Measurements from ENCODE around the gene WDSUB1.

WDSUB1 gene

GRCh38 chr2:159262226-159262625 is 24.3 kb downstream of the WDSUB1 start:
- Histone ChIP-seq H3K4me3 (ENCODE audit: low read length) (no peak overlapping the region), H3K4me1 (ENCODE audit: control insufficient read depth, insufficient read depth, low read length) (no peaks in the 10 kb centered on the region), H3K27me3 (ENCODE audit: control insufficient read depth, insufficient read depth, low read length) (no peaks in the 10 kb centered on the region), H3K9me3 (ENCODE audit: control insufficient read depth, low read length) (no peaks in the 10 kb centered on the region), H3K36me3 (ENCODE audit: control insufficient read depth, insufficient read depth, low read length) (no peaks in the 10 kb centered on the region), H3K9ac (ENCODE audit: low read length) (no peak overlapping the region)

DNA sequence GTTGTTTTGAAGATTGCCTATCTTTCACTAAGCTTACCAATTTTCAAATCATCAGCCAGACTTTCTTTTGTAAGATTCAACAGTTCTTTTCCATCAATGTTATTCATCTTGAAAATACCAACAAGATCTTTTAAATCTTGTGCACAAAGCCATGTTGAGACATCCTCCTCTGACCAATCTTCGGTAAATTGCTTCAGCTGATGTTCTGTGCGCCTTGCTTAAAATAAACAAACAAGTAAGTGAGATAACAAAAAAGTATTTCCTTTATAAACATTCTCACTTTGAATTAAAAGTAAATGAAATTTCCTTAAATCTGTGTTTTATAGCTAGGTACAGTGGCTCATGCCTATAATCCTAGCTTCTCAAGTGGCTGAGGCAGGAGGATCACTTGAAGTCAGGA is 30.3 kb downstream of the WDSUB1 start:
- Histone ChIP-seq H3K9me3 (ENCODE audit: control insufficient read depth, low read length) (no peaks in the 10 kb centered on the region), H3K9ac (ENCODE audit: low read length) (no peak overlapping the region), H3K4me1 (ENCODE audit: control insufficient read depth, insufficient read depth, low read length) (no peaks in the 10 kb centered on the region), H3K36me3 (ENCODE audit: control insufficient read depth, insufficient read depth, low read length) (no peaks in the 10 kb centered on the region), H3K27me3 (ENCODE audit: control insufficient read depth, insufficient read depth, low read length) (no peaks in the 10 kb centered on the region), H3K4me3 (ENCODE audit: low read length) (no peak overlapping the region)

GRCh38 chr2:159252905-159253304 is 33.6 kb downstream of the WDSUB1 start:
- Histone ChIP-seq H3K9ac (ENCODE audit: low read length) (no peak overlapping the region), H3K9me3 (ENCODE audit: control insufficient read depth, low read length) (no peaks in the 10 kb centered on the region), H3K4me1 (ENCODE audit: control insufficient read depth, insufficient read depth, low read length) (no peaks in the 10 kb centered on the region), H3K27me3 (ENCODE audit: control insufficient read depth, insufficient read depth, low read length) (no peaks in the 10 kb centered on the region), H3K36me3 (ENCODE audit: control insufficient read depth, insufficient read depth, low read length) (no peaks in the 10 kb centered on the region), H3K4me3 (ENCODE audit: low read length) (no peak overlapping the region)

DNA sequence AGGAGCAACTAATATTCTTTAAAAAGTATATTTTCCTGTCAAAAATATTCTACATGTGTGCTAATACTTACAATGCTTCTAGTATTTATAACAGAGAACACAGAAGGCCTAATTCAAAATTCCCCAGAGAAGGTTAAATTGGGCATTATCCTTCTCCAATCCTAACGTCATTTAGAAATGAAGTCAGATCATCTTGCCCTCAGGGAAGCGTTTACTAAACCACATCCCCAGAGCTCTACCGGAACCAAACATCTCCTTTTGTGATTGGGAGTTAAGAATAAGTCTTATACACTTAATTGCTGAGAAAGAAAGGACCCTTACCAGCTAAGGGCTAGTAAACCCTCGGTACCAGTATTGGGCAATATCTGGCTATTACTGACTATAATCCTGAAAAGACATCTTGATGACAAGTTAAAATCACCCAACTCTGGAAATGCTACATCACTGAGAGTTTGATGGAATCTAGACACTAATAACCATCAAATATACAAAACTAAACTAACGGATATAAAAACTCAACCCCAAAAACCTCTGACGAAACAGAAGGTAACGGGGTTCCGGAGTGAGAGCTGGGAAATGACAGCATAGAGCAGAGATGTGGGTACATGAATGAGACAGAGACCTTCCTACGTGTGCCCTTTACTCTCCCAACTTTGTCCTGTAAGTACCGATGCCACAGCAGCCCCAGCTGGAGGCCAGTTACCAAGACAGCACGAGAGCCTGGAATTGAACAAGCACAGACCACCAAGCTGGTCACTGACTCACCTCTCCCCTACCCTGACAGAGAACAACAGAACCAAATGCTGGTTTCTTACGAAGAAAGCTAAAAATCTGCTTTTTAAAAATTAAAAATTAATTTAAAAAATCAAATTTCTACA is 35.0 kb downstream of the WDSUB1 start:
- no peaks in the 10 kb centered on the region for H3K4me1 ChIP-seq (ENCODE audit: control insufficient read depth, insufficient read depth, low read length)
- no peaks in the 10 kb centered on the region for H3K9me3 ChIP-seq (ENCODE audit: control insufficient read depth, low read length)
- no peaks in the 10 kb centered on the region for H3K27me3 ChIP-seq (ENCODE audit: control insufficient read depth, insufficient read depth, low read length)
- H3K4me3 ChIP-seq (ENCODE audit: low read length), result no peak overlapping the region
- H3K36me3 ChIP-seq (ENCODE audit: control insufficient read depth, insufficient read depth, low read length), result no peaks in the 10 kb centered on the region
- no peak overlapping the region for H3K9ac ChIP-seq (ENCODE audit: low read length)

- Histone ChIP-seq H3K9me3 (ENCODE audit: control insufficient read depth, low read length) (no peaks in the 10 kb centered on the region), H3K4me3 (ENCODE audit: low read length) (no peak overlapping the region), H3K9ac (ENCODE audit: low read length) (no peak overlapping the region), H3K36me3 (ENCODE audit: control insufficient read depth, insufficient read depth, low read length) (no peaks in the 10 kb centered on the region), H3K27me3 (ENCODE audit: control insufficient read depth, insufficient read depth, low read length) (no peaks in the 10 kb centered on the region), H3K4me1 (ENCODE audit: control insufficient read depth, insufficient read depth, low read length) (no peaks in the 10 kb centered on the region)
Measured at GRCh38 chr2:159249990-159250715, 36.4 kb downstream of the WDSUB1 start.

- H3K27me3 ChIP-seq (ENCODE audit: control insufficient read depth, insufficient read depth, low read length), result no peaks in the 10 kb centered on the region
- H3K9ac ChIP-seq (ENCODE audit: low read length), result no peak overlapping the region
- no peaks in the 10 kb centered on the region for H3K36me3 ChIP-seq (ENCODE audit: control insufficient read depth, insufficient read depth, low read length)
- no peak overlapping the region for H3K4me3 ChIP-seq (ENCODE audit: low read length)
- no peaks in the 10 kb centered on the region for H3K9me3 ChIP-seq (ENCODE audit: control insufficient read depth, low read length)
- H3K4me1 ChIP-seq (ENCODE audit: control insufficient read depth, insufficient read depth, low read length), result no peaks in the 10 kb centered on the region
Measured at GRCh38 chr2:159246325-159246988, 40.0 kb downstream of the WDSUB1 start.

GRCh38 chr2:159243529-159243928 is 43.0 kb downstream of the WDSUB1 start:
- Histone ChIP-seq H3K9me3 (ENCODE audit: control insufficient read depth, low read length) (no peaks in the 10 kb centered on the region), H3K9ac (ENCODE audit: low read length) (no peak overlapping the region), H3K4me3 (ENCODE audit: low read length) (no peak overlapping the region), H3K4me1 (ENCODE audit: control insufficient read depth, insufficient read depth, low read length) (no peaks in the 10 kb centered on the region), H3K36me3 (ENCODE audit: control insufficient read depth, insufficient read depth, low read length) (no peaks in the 10 kb centered on the region), H3K27me3 (ENCODE audit: control insufficient read depth, insufficient read depth, low read length) (no peaks in the 10 kb centered on the region)

DNA sequence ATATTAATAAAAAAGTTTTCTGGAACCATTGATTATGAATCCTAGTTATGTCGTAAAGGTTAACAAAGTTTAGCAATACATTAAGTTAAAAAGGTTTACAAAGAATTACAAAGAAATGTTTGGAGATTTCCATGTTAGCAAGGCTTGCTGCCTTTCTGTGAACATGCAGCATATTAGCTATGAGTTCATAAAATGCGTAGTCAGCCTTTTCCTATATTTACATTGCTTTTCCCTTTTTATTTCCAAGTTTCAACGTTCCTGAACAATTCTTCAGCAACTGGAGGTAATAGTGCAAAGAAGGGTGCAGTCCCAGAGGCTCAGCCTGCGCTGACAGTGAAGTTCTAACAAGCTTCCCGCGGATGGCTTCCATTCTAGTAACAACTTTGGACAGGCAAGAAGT is 51.6 kb downstream of the WDSUB1 start:
- H3K4me1 ChIP-seq (ENCODE audit: control insufficient read depth, insufficient read depth, low read length), result no peaks in the 10 kb centered on the region
- no peaks in the 10 kb centered on the region for H3K27me3 ChIP-seq (ENCODE audit: control insufficient read depth, insufficient read depth, low read length)
- H3K9me3 ChIP-seq (ENCODE audit: control insufficient read depth, low read length), result no peaks in the 10 kb centered on the region
- peaks cover 5% of the 10 kb centered on the region for H3K36me3 ChIP-seq (ENCODE audit: control insufficient read depth, insufficient read depth, low read length)
- H3K4me3 ChIP-seq (ENCODE audit: low read length), result no peak overlapping the region
- H3K9ac ChIP-seq (ENCODE audit: low read length), result no peak overlapping the region

DNA sequence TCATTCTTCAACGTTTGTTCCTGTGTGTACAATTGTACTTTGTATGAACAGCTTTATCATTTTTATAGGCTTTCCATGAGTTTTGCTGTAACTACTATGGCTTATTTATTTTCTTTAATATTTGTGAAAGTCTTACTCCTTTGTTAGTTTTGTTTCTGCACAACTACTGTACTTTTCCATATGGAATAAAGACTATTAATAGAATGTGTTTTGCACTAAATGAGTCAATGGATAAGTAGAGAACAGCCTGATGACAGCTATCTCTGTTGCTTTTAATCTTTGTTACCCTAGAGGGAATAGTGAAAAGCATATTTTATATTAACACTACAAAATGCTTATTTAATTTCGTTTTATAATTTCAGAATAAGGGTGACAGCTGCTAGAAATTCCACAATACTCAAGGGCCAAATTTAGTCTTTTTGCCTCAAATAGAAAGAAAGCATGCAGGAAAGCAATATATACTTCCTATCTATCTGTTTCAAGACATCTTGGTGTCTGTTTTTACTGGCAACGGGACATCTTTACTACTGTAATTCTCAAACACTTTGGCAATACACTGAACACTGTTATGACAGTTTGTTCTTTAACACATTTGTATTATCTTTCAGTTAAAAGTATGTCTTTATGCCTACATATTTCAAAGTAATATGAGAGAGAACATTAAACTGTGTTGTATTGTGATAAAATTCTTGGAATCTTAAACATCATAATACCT is 53.9 kb downstream of the WDSUB1 start:
- H3K9ac ChIP-seq (ENCODE audit: low read length), result no peak overlapping the region
- no peaks in the 10 kb centered on the region for H3K9me3 ChIP-seq (ENCODE audit: control insufficient read depth, low read length)
- peaks cover 5% of the 10 kb centered on the region for H3K36me3 ChIP-seq (ENCODE audit: control insufficient read depth, insufficient read depth, low read length)
- H3K4me3 ChIP-seq (ENCODE audit: low read length), result no peak overlapping the region
- no peaks in the 10 kb centered on the region for H3K4me1 ChIP-seq (ENCODE audit: control insufficient read depth, insufficient read depth, low read length)
- no peaks in the 10 kb centered on the region for H3K27me3 ChIP-seq (ENCODE audit: control insufficient read depth, insufficient read depth, low read length)

DNA sequence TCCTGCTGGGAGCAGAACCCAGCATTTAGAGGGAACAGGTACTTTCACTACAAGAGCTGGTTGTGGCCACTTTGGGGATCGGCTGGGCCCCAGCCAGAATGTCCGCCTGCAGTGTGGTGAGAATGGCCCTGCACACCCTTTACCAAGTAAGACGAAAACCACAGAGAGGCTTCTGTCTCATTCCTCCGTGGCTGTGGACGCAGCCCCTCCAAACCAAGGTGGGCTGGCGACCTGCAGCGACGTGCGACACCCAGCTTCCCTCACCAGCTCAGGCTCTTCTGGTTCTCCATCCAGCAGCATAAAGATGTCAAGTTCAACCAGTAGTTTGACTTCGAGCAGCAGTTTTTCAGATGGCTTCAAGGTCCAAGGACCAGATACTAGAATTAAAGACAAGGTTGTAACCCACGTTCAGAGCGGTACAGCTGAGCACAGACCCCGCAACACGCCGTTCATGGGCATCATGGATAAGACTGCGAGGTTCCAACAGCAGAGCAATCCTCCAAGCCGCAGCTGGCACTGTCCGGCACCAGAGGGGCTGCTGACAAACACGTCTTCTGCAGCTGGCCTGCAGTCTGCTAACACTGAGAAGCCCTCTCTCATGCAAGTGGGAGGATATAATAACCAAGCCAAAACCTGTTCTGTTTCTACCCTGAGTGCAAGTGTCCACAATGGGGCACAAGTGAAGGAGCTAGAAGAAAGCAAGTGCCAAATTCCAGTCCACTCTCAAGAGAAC is 56.2 kb downstream of the WDSUB1 start:
- Histone ChIP-seq H3K9ac (ENCODE audit: low read length) (no peak overlapping the region), H3K9me3 (ENCODE audit: control insufficient read depth, low read length) (no peaks in the 10 kb centered on the region), H3K36me3 (ENCODE audit: control insufficient read depth, insufficient read depth, low read length) (peaks cover 5% of the 10 kb centered on the region), H3K27me3 (ENCODE audit: control insufficient read depth, insufficient read depth, low read length) (no peaks in the 10 kb centered on the region), H3K4me1 (ENCODE audit: control insufficient read depth, insufficient read depth, low read length) (no peaks in the 10 kb centered on the region), H3K4me3 (ENCODE audit: low read length) (no peak overlapping the region)

DNA sequence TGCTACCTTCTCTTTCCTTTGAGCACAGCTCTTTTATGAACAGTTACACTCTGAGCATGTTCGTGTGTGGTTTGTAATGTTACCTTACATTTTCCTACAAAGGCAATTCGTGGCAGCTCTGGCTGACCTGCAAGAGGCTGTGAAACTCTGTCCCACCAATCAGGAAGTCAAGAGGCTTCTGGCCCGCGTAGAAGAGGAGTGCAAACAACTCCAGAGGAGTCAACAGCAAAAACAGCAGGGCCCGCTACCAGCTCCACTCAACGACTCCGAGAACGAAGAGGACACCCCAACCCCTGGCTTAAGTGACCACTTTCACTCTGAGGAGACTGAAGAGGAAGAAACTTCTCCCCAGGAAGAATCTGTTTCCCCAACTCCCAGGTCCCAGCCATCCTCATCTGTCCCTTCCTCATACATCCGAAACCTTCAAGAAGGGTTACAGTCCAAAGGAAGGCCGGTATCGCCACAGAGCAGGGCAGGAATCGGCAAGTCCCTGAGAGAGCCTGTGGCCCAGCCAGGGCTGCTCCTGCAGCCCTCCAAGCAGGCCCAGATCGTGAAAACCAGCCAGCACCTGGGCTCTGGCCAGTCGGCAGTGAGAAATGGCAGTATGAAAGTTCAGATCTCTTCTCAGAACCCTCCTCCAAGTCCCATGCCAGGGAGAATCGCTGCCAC is 56.9 kb downstream of the WDSUB1 start:
- Histone ChIP-seq H3K36me3 (ENCODE audit: control insufficient read depth, insufficient read depth, low read length) (peaks cover 5% of the 10 kb centered on the region), H3K9me3 (ENCODE audit: control insufficient read depth, low read length) (no peaks in the 10 kb centered on the region), H3K27me3 (ENCODE audit: control insufficient read depth, insufficient read depth, low read length) (no peaks in the 10 kb centered on the region), H3K4me3 (ENCODE audit: low read length) (no peak overlapping the region), H3K4me1 (ENCODE audit: control insufficient read depth, insufficient read depth, low read length) (no peaks in the 10 kb centered on the region), H3K9ac (ENCODE audit: low read length) (no peak overlapping the region)

Measured in mucosa of stomach (tissue), 1 donor.